Measurements from ENCODE around the gene ZNF335. TPM values are rescaled to one million over a fixed set of nuclear protein-coding genes. Genes with fewer than 3 reads are reported as not detected.
A peak's percentile ranks its signal among the peaks of the same experiment; 100 is the strongest.

ZNF335 gene
- total and polyA plus RNA-seq, 2 of the 8 experiments (the other 6 are each of a cell fraction or from before 2014, with no cell fraction given) = 12.4 to 14.6 TPM

DNA sequence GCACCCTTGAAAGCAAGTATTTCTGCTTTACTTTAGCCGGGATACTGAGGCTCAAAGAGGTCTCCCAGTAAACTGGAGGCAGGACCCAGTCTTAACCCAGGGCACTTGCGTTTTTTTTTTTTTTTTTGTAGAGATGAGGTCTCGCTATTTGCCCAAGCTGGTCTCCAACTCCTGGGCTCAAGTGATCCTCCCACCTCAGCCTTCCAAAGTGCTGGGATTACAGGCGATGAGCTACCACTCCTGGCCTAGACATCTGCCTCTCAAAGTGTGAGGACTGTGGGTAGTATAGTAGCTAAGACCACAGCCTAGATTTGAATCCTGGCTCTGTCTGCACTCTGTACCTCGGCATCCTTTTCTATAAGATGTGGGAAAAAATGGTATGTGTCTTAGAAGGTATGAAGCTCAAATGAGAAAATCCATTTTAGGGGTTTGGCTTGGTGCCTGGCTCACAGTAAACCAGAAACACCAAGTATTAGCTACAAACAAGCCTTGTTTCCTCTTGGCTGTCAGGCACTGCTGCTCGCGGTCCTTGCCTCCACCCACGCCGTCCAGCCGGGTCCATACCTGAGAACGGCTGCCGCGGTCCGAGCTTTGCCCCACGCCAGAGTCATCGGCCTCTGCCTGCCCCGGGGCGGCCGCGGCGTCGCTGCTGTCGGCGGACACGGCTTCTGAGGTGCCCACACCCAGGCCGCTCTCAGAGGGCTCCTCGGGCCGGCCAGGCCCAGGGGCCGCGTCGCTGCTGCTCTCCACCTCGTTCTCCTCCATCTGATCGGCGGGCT lies 1.2 kb downstream of the ZNF335 start:
- POLR2A ChIA-PET (ENCODE audit: partially characterized antibody) = interaction anchor here (0.5 to 16.7 kb wide), 17 partner anchors 11 to 151 kb away, joined by 3 to 238 read pairs (median 4); partner anchors contain the start of genes PCIF1, PLTP, SNX21 and ZSWIM1
- peak overlapping the region; percentile 67 to 99 (median 82) for H3K4me3 ChIP-seq (ENCODE audit: extremely low read depth in 1 of 4, insufficient read depth in 2 of 4, low read depth in 3 of 4, low read length in 4 of 4)
- no peak overlapping the region for H2BK12ac ChIP-seq (ENCODE audit: low read depth, low read length)
- H3K79me1 ChIP-seq (ENCODE audit: low read depth, low read length) = no peaks in the 10 kb centered on the region
- peaks cover 3 to 21% (median 12%) of the 10 kb centered on the region in 4 experiments; a peak in 7 of 8 replicates for H3K36me3 ChIP-seq (ENCODE audit: control insufficient read depth in 2 of 4, insufficient read depth in 4 of 4, low read length in 3 of 4)
- H3K4ac ChIP-seq (replicated peaks; ENCODE audit: insufficient read length, low read depth, low read length) = peak overlapping the region; percentile 27
- no peak overlapping the region for H3K18ac ChIP-seq (ENCODE audit: extremely low read depth, low read length)
- peaks cover 0 to 8% (median 2%) of the 10 kb centered on the region in 4 experiments; a peak in 4 of 7 replicates for H3K4me1 ChIP-seq (replicated peaks in 1 of 4; ENCODE audit: control insufficient read depth in 3 of 4, insufficient read depth in 4 of 4, low read length in 3 of 4)
- H4K91ac ChIP-seq (replicated peaks; ENCODE audit: insufficient read length, low read length) = no peak overlapping the region
- H3K23ac ChIP-seq (ENCODE audit: insufficient read length) = no peak overlapping the region
- FAIRE-seq = no peak
- H3K27ac ChIP-seq (ENCODE audit: low read depth, low read length) = no peak overlapping the region
- H2BK5ac ChIP-seq (ENCODE audit: low read depth, low read length) = peak overlapping the region; percentile 10; the same call in 1 of the 2 replicates
- H2BK15ac ChIP-seq (ENCODE audit: low read length) = 0 out of 2 replicates have a peak overlapping the region, but pooled peaks have one; percentile 81
- no peak overlapping the region for H2BK120ac ChIP-seq (replicated peaks; ENCODE audit: low read depth, low read length)
- peak overlapping the region; percentile 55 to 73 for H3K4me2 ChIP-seq (ENCODE audit: insufficient read depth in 1 of 2, low read depth in 2 of 2, low read length in 2 of 2)
- H3K56ac ChIP-seq (replicated peaks; ENCODE audit: insufficient read length, low read depth, low read length) = no peak overlapping the region
- peak overlapping the region; percentile 100 for H4K8ac ChIP-seq (ENCODE audit: extremely low read depth, insufficient read depth, low read length)
- 0 out of 2 replicates have a peak overlapping the region, but pooled peaks have one; percentile 61 for H2BK20ac ChIP-seq (ENCODE audit: low read length)
- peaks cover 0 to 2% of the 10 kb centered on the region in 2 experiments for H4K20me1 ChIP-seq (replicated peaks in 1 of 2; ENCODE audit: control insufficient read depth in 1 of 2, insufficient read depth in 2 of 2, low read length in 2 of 2)
- H3K9ac ChIP-seq (replicated peaks in 1 of 4; ENCODE audit: extremely low read depth in 1 of 4, low read depth in 3 of 4, low read length in 3 of 4) = no peak overlapping the region; a peak in 1 of 7 replicates
- no peaks in the 10 kb centered on the region for H3K27me3 ChIP-seq (replicated peaks in 1 of 4; ENCODE audit: control insufficient read depth in 3 of 4, extremely low read depth in 1 of 4, insufficient read depth in 3 of 4, low read length in 3 of 4)
- DNase-seq (ENCODE audit: low read depth in 1 of 2, low spot score in 2 of 2) = no peak
- H3K9me3 ChIP-seq (ENCODE audit: insufficient read depth in 2 of 2, low read depth in 1 of 2, low read length in 1 of 2) = no peaks in the 10 kb centered on the region
- no peak overlapping the region for H4K5ac ChIP-seq (ENCODE audit: insufficient read length, low read depth, low read length)
- H3K14ac ChIP-seq (ENCODE audit: insufficient read length) = no peak overlapping the region
- 86% methylated on average over 13 of the region's 34 CpGs; no CpG with 5 or more reads in 1 of the 2 experiments for WGBS, 2 experiments (ENCODE audit: extremely low coverage in 1 of 2, insufficient coverage in 1 of 2, insufficient read length in 1 of 2, insufficient replicate concordance in 2 of 2, low coverage in 1 of 2, low lambda C conversion rate in 2 of 2, missing lambda C conversion rate in 1 of 2)
- no peaks in the 10 kb centered on the region for H3K79me2 ChIP-seq (ENCODE audit: control insufficient read depth in 1 of 2, insufficient read depth in 2 of 2, low read length in 2 of 2)
- no peak overlapping the region; the same call in 1 of the 2 replicates for H2AK5ac ChIP-seq (ENCODE audit: low read depth, low read length)
- no peak overlapping the region for H2AFZ ChIP-seq (ENCODE audit: low read length)
- CTCF ChIA-PET (ENCODE audit: partially characterized antibody) = interaction anchor here (0.5 to 5.3 kb wide), 39 partner anchors 11 to 155 kb away, joined by 3 to 80 read pairs (median 5); partner anchors contain the start of genes CTSA, NEURL2, PCIF1 and SNX21
- H3K23me2 ChIP-seq (ENCODE audit: low read depth, low read length) = peaks cover 3% of the 10 kb centered on the region; the same call in 1 of the 2 replicates
- TF ChIP-seq CEBPB (IDR thresholded peaks at IDR 0.05; ENCODE audit: low read depth, low read length) (no peak), SAP30 (IDR thresholded peaks at IDR 0.05; ENCODE audit: insufficient read depth, insufficient replicate concordance, low read length) (no peak), EZH2 (IDR thresholded peaks at IDR 0.05; ENCODE audit: low read depth, low read length, severe bottlenecking) (no peak), TEAD4 (IDR thresholded peaks at IDR 0.05; ENCODE audit: low read depth, low read length) (no peak), CHD2 (IDR thresholded peaks at IDR 0.05; ENCODE audit: low read length) (no peak), CREB1 (IDR thresholded peaks at IDR 0.05) (no peak), NANOG (IDR thresholded peaks at IDR 0.05; ENCODE audit: insufficient read depth, low read depth, low read length, poor library complexity, severe bottlenecking) (no peak)
- TF ChIP-seq, protein P1, sequence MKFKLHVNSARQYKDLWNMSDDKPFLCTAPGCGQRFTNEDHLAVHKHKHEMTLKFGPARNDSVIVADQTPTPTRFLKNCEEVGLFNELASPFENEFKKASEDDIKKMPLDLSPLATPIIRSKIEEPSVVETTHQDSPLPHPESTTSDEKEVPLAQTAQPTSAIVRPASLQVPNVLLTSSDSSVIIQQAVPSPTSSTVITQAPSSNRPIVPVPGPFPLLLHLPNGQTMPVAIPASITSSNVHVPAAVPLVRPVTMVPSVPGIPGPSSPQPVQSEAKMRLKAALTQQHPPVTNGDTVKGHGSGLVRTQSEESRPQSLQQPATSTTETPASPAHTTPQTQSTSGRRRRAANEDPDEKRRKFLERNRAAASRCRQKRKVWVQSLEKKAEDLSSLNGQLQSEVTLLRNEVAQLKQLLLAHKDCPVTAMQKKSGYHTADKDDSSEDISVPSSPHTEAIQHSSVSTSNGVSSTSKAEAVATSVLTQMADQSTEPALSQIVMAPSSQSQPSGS (IDR thresholded peaks at IDR 0.05; ENCODE audit: low read length) = no peak

Data from H1 (cell line).